Measurements from ENCODE around the gene BICD2.
"Not testable (repeated sequence)": the region's sequence is repeated elsewhere in the genome, so short reads cannot be mapped to it uniquely, and the experiment has no call there.

Gene BICD2

DNA sequence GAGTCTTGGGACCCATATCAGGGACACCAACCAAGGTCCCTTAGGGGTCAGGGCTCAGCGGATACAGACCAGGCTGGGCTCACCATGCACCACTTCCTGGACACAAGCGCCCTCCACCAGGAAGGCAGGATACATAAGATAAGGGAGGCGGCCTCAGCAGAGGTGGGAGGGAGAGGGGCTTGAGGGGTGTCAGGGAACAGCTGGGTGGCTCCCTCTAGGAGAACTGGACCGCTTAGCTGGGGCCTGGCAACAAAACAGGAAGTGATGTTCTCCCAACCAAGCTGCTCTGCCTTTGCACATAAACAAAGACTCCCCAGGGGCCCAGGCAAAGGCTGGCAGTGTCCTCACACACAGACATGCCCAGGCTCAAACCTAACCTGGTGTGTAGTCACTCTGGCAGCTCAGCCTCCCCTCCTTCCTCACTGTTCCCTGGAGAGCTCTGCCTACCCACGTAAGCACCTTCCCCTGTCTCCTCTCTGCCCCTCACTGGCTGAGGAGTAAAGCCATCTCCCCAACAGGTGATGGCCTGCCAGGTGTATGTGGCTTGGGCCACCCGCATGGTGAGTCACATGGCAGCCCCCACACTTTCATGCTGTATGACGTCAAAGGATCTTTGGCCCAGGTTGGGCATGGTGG is 5.8 kb upstream of the BICD2 start:
- no peak for DNase-seq (ENCODE audit: low read depth)

DNA sequence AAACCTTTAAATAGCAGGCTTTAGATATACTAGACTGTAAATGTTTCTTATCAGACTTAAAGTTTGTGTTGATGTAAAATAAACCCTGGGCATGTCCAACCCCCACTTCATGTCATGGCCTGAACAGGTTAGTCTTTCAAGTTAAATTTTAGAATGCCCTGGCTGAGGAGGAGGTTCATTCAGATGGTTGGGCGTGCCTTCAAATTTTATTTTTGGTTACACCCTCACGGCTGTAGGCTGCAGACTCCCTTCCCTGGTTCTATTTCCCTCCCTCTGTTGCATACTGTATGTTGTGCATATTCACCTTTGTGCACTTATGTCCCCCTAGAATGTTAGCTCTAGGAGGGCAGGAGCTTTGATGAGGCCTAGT is 5.3 kb upstream of the BICD2 start:
- DNase-seq (ENCODE audit: low read depth) = no peak

DNA sequence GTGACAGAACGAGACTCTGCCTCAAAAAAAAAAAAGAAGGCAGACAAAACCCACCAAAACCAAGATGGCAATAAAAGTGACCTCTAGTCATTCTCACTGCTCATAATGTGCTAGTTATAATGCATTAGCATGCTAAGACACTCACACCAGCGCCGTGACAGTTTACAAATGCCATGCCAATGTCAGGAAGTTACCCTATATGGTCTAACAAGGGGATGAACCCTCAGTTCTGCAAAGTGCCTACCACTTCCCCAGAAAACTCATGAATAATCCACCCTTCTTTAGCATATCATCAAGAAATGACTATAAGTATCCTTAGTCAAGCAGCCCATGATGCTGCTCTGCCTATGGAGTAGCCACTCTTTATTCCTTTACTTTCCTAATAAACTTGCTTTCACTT is 4.7 kb upstream of the BICD2 start:
- no peak for DNase-seq (ENCODE audit: low read depth)

DNA sequence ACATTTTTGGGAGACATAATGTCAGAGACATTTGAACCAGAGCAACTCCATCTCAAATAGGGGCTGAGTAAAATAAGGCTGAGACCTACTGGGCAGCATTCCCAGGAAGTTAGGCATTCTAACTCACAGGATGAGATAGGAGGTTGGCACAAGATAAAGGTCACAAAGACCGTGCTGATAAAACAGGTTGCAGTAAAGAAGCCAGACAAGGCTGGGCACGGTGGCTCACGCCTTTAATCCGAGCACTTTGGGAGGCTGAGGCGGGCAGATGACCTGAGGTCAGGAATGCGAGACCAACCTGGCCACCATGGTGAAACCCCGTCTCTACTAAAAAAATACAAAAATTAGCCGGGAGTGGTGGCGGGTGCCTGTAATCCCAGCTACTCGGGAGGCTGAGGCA is 4.2 kb upstream of the BICD2 start:
- not testable (repeated sequence) for DNase-seq (ENCODE audit: low read depth)

DNA sequence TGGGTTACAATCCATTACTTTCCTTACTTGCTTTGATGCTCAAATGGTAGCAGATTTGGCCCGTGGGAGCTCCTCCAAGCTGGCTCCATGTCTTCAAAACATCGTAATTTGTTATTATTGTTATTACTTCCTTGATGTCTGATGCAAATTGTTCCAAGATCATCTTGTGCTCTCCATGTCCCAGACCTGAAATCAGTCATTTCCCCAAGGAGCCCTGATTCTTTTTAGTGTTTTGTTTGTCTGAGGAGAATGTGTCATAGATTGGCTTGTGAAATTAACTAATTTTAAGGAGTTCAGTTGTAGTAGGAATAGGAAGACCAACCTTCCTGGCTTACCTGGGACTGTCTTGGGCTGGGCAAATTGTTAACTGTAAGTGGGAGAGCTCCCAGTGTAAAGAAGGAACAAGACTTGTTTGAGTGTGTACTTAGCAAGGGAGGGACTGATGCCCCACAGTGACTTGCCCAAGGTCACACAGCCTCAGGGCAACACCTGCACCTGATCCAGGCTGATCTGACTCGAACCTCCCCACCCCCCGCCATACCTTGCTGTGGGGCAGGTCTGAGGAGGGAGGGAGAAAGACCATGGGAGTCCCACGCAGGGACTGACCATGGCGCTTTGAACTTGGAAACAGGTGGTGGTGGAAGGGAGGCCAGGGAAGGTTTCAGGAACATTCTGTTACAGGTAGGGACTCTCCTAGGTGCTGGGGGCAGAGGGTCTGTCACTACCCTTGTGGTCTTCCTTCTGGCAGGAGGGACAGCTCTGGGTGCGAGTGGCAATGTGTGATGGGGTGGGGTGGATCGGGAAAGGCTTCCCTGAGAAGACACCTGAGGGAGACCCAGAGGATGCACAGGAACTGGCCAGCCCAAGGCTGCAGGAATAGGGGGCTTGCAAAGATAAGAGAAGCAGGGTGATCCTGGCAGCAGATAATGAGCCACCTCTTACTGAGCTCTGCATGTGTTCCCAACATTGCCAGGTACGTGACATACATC is 2.7 kb upstream of the BICD2 start:
- no peak for DNase-seq (ENCODE audit: low read depth)

DNA sequence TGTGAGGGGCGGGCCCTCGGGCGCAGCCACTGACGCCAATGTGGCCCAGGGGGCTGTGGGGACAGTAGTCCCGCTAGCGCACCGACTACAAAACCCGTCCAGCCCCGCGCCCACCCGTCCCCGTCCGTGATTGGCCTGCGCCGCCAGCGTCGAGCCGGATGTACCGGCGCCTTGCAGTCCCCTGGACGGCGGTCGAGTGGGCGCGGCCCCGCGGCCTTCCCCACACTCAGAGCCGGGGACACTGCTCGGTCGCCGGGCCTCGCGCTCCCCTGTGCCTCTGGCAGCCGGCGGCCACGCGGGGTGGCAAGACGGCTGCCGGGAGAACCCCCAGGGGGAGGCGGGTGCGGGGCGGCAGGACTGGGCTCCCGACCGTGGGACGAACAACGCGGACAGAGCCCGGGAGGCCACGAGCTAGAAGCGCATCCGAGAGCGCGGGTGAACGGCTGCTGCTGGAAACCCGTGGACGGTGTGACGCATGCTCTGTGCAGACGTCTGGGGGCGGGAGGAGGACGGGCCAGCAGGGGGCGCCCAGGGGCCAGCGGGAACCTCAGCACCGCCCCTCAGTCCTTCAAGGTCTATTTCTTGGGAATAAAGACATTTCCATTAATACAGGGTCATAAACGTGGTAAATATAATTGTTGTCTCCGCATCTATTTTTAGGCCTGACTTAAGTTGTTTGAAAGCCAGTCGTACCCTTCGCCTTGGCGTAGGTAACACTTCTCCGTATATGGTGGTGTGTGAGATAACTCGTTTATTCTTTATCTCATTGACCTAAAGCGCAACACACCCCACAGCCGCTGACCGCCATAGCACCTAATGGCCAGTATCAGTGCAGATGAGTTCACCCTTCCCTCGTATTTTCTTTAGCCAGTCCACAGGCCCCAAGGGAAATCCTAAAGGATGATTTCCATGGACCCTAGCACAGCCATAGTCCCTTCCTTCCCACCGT is 629 bp upstream of the BICD2 start:
- DNase-seq (ENCODE audit: low read depth) = peak; percentile 95

DNA sequence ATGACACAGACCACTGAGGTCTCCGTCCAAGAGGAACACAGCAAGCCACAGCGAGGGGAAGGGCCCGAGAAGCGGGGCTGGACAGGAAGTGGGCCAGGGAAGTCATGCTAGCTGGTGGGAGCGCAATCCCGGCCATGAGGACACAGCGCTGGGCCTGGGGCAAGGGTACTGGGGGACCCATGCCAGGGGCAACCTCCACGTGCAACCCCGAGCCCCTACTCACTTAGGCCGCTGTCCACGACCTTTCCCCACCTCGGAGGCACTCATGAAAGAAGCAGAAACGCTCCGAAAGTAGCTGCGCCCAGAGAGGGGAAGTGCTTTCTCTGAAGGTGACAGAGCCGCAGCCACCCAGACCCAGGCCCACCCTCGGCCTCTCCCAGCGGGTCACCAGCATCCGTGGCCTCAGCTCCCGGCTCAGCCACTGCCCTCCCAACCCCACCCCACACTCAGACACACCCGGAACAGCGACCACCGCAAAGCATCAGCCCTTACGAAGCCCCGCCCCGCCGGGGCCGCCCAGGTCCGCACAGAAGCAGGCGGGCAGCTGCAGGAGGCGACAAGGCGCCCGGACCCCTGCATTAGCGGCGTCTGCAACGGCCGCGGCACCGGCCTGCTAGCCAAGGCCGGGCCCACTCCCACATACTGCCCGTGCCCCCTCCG is 782 bp downstream of the BICD2 start:
- DNase-seq (ENCODE audit: low read depth) = peak; percentile 16

DNA sequence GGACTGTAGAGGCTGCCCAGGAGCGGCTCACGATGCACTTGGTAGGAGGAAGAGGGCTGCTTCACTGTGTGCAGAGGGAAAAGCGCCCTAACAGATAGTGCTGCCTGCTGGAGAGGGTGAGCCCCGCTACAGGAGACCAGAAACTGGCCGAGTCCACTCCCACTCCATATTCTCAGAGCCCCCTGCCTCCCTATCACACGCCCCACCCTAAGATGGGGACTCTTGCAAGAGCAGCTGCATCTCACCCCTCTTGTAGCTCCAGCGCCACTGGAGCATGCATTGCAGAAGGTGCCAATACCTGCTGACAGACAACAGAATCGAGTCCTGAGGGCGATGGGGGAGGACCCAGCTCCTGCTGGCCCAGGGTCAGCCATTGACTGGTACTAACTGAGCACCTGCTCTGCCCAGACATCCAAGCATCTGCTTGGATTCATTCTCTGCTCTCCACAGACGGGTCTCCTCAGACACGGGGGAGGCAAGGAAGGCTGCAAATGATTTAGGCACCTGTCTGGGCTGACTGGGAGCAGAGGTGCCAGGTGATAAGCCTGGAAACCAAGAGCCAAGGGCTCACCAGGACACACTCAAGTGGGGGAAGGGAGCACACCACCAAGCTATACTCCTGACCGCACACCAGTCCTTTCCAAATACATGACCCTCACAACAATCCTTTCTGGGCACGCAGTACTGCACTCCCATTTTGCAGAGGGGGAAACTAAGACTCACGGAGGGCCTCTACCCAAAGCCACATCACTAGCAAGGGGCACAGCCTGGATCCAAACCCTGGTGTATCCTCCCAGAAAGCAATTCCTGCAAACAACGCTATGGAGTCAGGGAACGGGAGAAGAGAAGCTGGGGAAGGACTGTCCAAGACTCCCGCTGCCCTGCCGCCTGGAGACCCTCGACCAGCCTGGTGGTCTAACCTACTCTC is 1.6 kb downstream of the BICD2 start:
- DNase-seq (ENCODE audit: low read depth) = no peak

DNA sequence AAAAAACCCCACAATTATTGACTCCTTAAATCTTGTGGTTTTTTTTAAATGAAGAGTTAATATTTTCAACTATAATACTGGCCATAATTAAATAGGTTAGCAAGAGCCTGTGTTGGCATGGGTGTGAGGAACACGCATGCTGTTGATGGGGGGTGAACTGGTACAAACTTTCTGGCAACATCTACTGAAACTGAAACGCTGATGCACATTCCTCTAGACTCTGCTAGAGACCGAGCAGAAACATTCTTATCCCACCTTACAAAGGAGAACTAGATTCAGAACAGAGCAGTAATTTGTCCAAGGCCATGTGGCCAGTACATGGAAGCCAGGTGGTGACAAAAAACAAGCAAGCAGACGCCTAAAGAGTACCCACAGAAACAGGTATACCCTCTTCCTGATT is 2.4 kb downstream of the BICD2 start:
- no peak for DNase-seq (ENCODE audit: low read depth)

DNA sequence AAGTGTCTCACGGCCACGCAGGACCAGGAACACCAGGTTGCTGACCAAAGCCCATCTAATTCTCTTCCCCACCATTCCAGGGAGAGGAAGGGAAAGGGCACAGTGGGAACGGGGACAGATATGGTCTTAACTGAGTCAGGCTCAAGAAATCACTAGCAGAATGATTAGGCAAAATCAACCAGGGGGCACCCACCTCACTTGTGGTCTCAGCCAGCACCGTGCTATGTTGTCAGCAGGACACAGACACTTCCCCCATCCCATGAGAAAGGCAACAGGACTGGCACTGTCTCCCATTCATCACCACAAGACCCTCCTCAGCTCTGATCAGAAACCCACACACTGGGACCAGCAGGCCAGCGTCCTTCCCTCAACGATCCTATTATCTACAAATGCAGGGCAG is 2.9 kb downstream of the BICD2 start:
- no peak for DNase-seq (ENCODE audit: low read depth)

DNA sequence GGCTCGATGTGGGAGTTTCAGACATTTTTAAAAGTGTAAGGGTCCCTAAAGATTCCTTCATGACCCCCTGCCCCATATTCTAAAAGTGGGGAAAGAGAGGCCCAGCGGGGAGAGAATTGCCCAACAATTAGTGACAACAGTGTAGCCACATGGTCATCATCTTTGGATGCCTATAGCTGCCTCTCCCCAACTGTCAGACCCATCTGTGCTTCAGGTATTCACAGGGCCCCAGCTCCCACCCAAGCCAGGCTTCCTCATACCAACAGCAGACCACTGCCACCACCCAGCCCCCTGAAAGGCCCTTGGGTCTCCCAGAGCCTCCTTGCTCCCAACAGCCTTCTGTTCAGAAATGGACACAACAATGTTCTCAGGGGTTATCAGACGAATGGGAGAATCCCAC is 4.1 kb downstream of the BICD2 start:
- no peak for DNase-seq (ENCODE audit: low read depth)

DNA sequence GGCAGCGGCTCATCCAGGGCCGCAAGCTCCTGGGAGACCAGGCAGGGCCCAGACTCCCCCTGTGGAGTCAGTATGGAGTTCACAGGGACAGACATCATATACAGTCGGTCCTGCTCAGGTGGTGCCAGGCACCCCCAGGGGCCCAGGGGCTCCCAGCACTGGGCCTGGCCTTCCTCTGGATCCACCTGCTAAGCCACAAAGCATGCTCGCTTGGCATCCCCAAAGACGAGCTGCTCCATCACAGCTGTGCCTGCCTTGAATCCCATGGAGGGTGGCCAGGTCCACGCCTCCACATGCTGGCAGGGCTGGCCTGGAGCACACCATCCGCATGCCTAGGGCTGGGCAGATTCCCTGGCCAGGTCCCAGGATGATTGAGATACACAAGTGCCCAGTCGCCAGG is 4.6 kb downstream of the BICD2 start:
- no peak for DNase-seq (ENCODE audit: low read depth)

DNA sequence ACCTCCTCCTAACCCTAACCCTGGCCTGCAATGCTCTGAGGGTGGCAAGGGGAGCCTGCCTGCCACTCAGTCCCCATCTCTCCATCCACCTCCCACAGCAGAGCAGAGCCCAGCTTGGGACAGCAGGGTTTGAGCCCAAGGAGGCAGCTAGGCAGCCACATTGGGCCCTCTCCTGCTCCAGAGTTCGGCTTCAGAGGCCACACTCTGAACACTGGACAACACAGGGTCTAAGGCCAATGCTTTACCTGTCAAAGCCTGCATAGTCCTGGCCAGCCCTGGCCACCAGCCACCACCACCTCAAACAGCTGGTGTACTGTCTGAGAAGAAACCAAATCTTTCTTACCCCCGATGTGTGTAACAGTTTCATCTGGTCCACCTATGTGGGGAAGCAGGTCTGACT is 5.2 kb downstream of the BICD2 start:
- no peak for DNase-seq (ENCODE audit: low read depth)

DNA sequence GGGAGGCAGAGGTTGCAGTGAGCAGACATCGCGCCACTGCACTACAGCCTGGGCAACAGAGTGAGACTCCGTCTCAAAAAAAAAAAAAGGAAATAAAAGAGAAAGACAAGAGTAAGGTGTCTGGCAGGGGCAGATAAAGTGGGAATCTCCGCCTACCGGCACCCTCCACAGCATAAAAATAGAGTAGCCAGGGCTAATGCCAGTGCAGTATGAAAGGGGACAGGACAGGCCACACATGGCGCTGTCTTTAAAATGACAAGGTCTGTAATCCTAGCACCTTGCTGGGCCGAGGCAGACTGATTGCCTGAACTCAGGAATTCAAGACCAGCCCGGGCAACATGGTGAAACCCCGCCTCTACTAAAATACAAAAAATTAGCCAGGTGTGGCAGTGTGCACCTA is 7.8 kb downstream of the BICD2 start:
- DNase-seq (ENCODE audit: low read depth) = no peak

DNA sequence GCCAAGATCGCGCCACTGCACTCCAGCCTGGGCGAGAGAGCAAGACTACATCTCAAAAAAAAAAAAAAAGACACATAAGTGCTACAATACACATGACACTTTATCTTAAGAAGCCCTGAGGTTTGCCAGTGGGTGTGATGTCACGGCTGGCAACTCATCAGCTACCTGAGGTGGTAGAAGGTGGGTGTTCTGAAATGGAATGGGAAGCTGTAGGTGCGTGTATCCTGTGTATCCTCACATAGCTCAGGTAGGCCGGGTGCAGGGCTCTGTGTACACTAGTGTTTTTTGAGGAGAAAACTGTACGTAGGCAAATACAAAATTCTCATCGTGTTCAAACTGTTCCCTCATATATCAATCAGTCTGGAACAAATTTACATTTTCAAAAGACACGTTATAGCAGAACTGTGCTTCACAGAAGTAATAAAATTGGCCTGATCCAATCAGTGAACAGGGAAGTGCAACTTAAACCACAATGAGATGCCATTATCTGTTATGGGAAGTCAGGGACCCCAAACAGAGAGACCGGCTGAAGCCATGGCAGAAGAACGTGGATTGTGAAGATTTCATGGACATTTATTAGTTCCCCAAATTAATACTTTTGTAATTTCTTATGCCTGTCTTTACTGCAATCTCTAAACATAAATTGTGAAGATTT is 10.4 kb downstream of the BICD2 start:
- DNase-seq (ENCODE audit: low read depth) = no peak

DNA sequence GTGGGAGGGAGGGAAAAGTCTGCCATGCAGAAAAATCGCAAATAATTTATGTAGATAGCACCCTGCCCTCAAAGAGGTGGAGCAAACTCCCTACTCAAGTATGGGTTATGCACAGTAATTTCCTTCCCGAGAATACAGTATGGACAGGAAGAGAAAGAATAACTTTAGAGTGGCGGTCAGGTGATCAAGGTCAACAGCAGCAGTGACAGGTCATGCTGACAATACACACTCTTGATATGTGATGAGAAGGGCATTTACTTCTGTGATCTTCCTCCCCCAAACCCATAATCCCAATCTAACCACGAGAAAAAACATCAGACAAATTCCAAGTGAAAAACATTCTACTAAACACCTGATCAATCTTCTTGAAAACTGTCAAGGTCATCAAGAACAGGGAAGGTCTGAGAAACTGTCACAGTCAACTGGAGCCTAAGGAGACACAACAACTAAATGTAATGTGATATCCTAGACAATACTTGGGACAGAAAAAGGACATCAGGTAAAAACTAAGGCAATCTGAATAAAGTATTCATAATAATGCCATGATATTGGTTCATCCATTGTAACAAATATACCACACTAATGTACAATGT is 11.7 kb downstream of the BICD2 start:
- no peak for DNase-seq (ENCODE audit: low read depth)

DNA sequence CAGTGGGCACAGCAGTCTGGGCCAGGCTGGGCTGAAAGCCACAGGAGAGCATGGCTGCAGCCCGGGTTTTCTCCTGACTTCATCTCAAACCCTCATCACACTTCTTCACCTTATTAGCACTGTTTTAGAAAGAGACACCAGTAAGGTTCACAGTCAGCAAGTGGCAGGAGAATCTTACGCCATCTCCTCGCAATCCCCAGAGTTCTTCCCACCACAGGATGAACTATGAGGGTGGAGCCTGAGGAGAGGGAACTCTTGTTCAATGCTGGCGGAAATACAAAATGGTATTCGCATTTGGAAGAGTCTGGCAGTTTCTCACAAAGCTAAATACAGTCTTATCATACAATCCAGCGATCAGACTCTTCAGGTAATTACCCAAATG is 14.7 kb downstream of the BICD2 start:
- DNase-seq (ENCODE audit: low read depth) = no peak

DNA sequence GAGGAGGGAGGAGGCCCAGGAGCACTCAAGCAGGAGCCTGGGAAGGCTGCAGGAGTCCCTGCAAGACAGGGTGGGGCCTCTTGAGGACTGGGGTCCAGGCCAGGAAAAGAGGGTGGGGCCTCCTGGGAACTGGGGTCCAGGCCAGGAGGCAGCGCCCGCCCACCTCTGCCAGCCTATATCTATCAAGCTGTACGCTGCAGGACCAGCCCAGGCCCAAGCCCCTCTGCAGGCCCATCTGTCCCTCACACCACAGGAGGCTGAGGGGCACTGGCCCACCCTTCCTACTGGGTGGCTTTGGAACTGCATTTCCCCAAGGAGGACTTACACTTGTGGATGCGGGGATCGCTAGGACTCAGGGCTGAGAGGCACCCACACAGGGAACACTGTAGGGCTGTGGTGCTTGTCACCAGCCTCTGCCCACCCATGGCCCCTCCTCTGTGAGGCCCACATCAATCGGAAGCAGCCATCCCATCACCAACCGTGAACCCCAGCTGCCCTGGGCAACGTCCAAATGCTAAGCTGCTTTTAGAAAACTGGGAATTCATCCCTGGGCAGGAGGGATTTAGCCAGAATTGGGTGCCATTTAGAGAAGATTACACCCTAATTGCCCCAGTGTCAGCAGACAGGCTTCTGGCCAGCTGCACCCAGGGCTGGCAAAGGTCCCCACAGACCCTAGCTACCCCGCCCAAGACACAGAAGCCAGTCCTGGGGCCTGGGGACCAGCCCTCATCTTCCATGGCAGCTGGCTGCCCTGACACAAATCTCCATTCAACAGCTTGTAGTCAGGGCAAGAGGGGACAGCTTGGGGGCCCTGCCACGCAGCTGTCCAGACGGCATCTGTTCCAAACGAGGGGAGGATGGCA is 15.3 kb downstream of the BICD2 start:
- no peak for DNase-seq (ENCODE audit: low read depth)

DNA sequence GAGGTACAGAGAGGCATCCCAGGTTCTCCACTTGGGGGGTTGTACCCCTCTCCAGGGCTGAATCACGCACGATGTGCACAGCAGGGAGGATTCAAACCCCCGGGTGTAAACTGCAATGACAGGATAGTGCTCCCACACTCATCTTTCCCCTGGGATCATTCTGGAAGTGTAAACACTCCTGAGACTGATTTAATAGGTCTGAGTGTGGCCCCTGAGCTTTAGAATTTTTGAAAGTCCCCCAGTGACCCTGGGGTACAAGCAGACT is 16.5 kb downstream of the BICD2 start:
- no peak for DNase-seq (ENCODE audit: low read depth)
